H1 (cell line): ENCODE measurements around the gene RIPOR2. TPM values are rescaled to one million over a fixed set of nuclear protein-coding genes. Genes with fewer than 3 reads are reported as not detected.

Experiments
- CTCF ChIA-PET: fragments of 300-600 bp; sonication (Branson Sonifier 250); formaldehyde crosslinking; loops from one replicate; lab custom pipeline; 2021; ENCODE audit not compliant: partially characterized antibody; lab: Charles Lee
- POLR2A ChIA-PET: fragments of 300-600 bp; sonication (Branson Sonifier 250); formaldehyde crosslinking; loops from one replicate; lab custom pipeline; 2021; ENCODE audit warnings: inconsistent platforms; ENCODE audit not compliant: partially characterized antibody; lab: Charles Lee
- DNase-seq, 2 experiments: peaks; one replicate each; pipeline versions ENCODE4 v3.0.0 to v3.0.0-alpha.2; 2010 to 2022; ENCODE audit warnings: low spot score in 2 of 2, low read depth in 1 of 2, mixed read lengths in 1 of 2
- FAIRE-seq: peaks from 2 replicates; lab custom pipeline; 2011; peaks lifted over from hg19 to GRCh38; lab: Jason Lieb, UNC
- H2AFZ ChIP-seq: 2 replicates; pipeline ENCODE4 v1.8.1; 2012; ENCODE audit warnings: low read length, inconsistent platforms
- H2AK5ac ChIP-seq: 2 replicates; pipeline ENCODE4 v1.6.1; 2013; ENCODE audit warnings: low read depth, low read length
- H2BK120ac ChIP-seq: replicated peaks from 2 replicates; pipeline ENCODE3; 2013; ENCODE audit warnings: low read depth, low read length, inconsistent platforms
- H2BK12ac ChIP-seq: 2 replicates; pipeline ENCODE4 v1.6.1; 2013; ENCODE audit warnings: low read depth, low read length
- H2BK15ac ChIP-seq: 2 replicates; pipeline ENCODE4 v1.6.1; 2013; ENCODE audit warnings: low read length
- H2BK20ac ChIP-seq: 2 replicates; pipeline ENCODE4 v1.6.1; 2013; ENCODE audit warnings: low read length
- H2BK5ac ChIP-seq: 2 replicates; pipeline ENCODE4 v1.6.1; 2013; ENCODE audit warnings: low read depth, low read length
- H3K14ac ChIP-seq: 2 replicates; pipeline ENCODE4 v1.6.1; 2013; ENCODE audit warnings: inconsistent platforms; ENCODE audit not compliant: insufficient read length
- H3K18ac ChIP-seq: 2 replicates; pipeline ENCODE4 v1.6.1; 2013; ENCODE audit warnings: low read length; ENCODE audit errors: extremely low read depth
- H3K23ac ChIP-seq: 2 replicates; pipeline ENCODE4 v1.6.1; 2013; ENCODE audit warnings: inconsistent platforms; ENCODE audit not compliant: insufficient read length
- H3K23me2 ChIP-seq: 2 replicates; pipeline ENCODE4 v1.6.1; 2013; ENCODE audit warnings: low read depth, low read length
- H3K27ac ChIP-seq: 2 replicates; pipeline ENCODE4 v1.6.1; 2011; ENCODE audit warnings: low read depth, low read length, inconsistent platforms
- H3K27me3 ChIP-seq, 4 experiments: replicated peaks in 1 of 4; 1 replicate in 1 of 4; 2 replicates in 3 of 4; pipeline versions ENCODE4 v1.6.1 to v1.8.1; 2011 to 2013; ENCODE audit warnings: low read length in 3 of 4, mild to moderate bottlenecking in 3 of 4, inconsistent platforms in 2 of 4, mixed read lengths in 2 of 4, moderate library complexity in 1 of 4; ENCODE audit not compliant: control insufficient read depth in 3 of 4, insufficient read depth in 3 of 4; ENCODE audit errors: extremely low read depth in 1 of 4
- H3K36me3 ChIP-seq, 4 experiments: 2 replicates each; pipeline versions ENCODE4 v1.6.1 to v1.8.1; 2011 to 2013; ENCODE audit warnings: mild to moderate bottlenecking in 4 of 4, low read length in 3 of 4, moderate library complexity in 2 of 4, control low read depth in 1 of 4, inconsistent platforms in 1 of 4; ENCODE audit not compliant: insufficient read depth in 4 of 4, control insufficient read depth in 2 of 4
- H3K4ac ChIP-seq: replicated peaks from 2 replicates; pipeline ENCODE3; 2013; ENCODE audit warnings: low read length, low read depth, mixed read lengths, inconsistent platforms; ENCODE audit not compliant: insufficient read length
- H3K4me1 ChIP-seq, 4 experiments: replicated peaks in 1 of 4; 1 replicate in 1 of 4; 2 replicates in 3 of 4; pipeline versions ENCODE4 v1.6.1 to v1.8.1; 2011 to 2013; ENCODE audit warnings: low read length in 3 of 4, inconsistent platforms in 2 of 4, mixed read lengths in 1 of 4; ENCODE audit not compliant: insufficient read depth in 4 of 4, control insufficient read depth in 3 of 4
- H3K4me2 ChIP-seq, 2 experiments: 2 replicates each; pipeline versions ENCODE4 v1.6.1 to v1.8.1; 2011 to 2013; ENCODE audit warnings: low read depth in 2 of 2, low read length in 2 of 2, control low read depth in 1 of 2, inconsistent platforms in 1 of 2, mild to moderate bottlenecking in 1 of 2; ENCODE audit not compliant: insufficient read depth in 1 of 2
- H3K4me3 ChIP-seq, 4 experiments: fragments of 200-600, 300-600 bp in 1 of 4; sonication (generic), shearing (Covaris generic), sonication (Bioruptor Twin) in 1 of 4; 2 replicates each; pipeline versions ENCODE4 v1.5.1 to v1.8.1; 2011 to 2016; ENCODE audit warnings: low read length in 4 of 4, low read depth in 3 of 4, control low read depth in 2 of 4, inconsistent platforms in 2 of 4, mild to moderate bottlenecking in 2 of 4, mixed read lengths in 1 of 4, moderate library complexity in 1 of 4; ENCODE audit not compliant: insufficient read depth in 2 of 4; ENCODE audit errors: extremely low read depth in 1 of 4
- H3K56ac ChIP-seq: replicated peaks from 2 replicates; pipeline ENCODE3; 2013; ENCODE audit warnings: low read depth, mild to moderate bottlenecking, mixed read lengths, low read length, inconsistent platforms; ENCODE audit not compliant: insufficient read length
- H3K79me1 ChIP-seq: 2 replicates; pipeline ENCODE4 v1.6.1; 2013; ENCODE audit warnings: low read depth, low read length, control low read depth
- H3K79me2 ChIP-seq, 2 experiments: 2 replicates each; pipeline versions ENCODE4 v1.6.1 to v1.8.1; 2012 to 2013; ENCODE audit warnings: low read length in 2 of 2, mild to moderate bottlenecking in 2 of 2, inconsistent platforms in 1 of 2; ENCODE audit not compliant: insufficient read depth in 2 of 2, control insufficient read depth in 1 of 2
- H3K9ac ChIP-seq, 4 experiments: replicated peaks in 1 of 4; 1 replicate in 1 of 4; 2 replicates in 3 of 4; pipeline versions ENCODE4 v1.6.1 to v1.8.1; 2011 to 2013; ENCODE audit warnings: low read depth in 3 of 4, low read length in 3 of 4, control low read depth in 2 of 4, mild to moderate bottlenecking in 2 of 4, moderate library complexity in 2 of 4, inconsistent platforms in 1 of 4; ENCODE audit errors: extremely low read depth in 1 of 4
- H3K9me3 ChIP-seq, 2 experiments: 2 replicates each; pipeline versions ENCODE4 v1.6.1 to v1.8.1; 2012 to 2013; ENCODE audit warnings: mild to moderate bottlenecking in 2 of 2, moderate library complexity in 2 of 2, control low read depth in 1 of 2, inconsistent platforms in 1 of 2, low read depth in 1 of 2, low read length in 1 of 2, mixed read lengths in 1 of 2; ENCODE audit not compliant: insufficient read depth in 2 of 2
- H4K20me1 ChIP-seq, 2 experiments: replicated peaks in 1 of 2; 2 replicates each; pipeline versions ENCODE3 to v1.8.1; 2011 to 2013; ENCODE audit warnings: inconsistent platforms in 2 of 2, low read length in 2 of 2, mild to moderate bottlenecking in 1 of 2; ENCODE audit not compliant: insufficient read depth in 2 of 2, control insufficient read depth in 1 of 2
- H4K5ac ChIP-seq: 2 replicates; pipeline ENCODE4 v1.6.1; 2013; ENCODE audit warnings: low read length, low read depth, mixed read lengths, inconsistent platforms; ENCODE audit not compliant: insufficient read length
- H4K8ac ChIP-seq: 2 replicates; pipeline ENCODE4 v1.8.0; 2013; ENCODE audit warnings: mild to moderate bottlenecking, moderate library complexity, low read length, inconsistent platforms; ENCODE audit not compliant: insufficient read depth; ENCODE audit errors: extremely low read depth
- H4K91ac ChIP-seq: replicated peaks from 2 replicates; pipeline ENCODE3; 2013; ENCODE audit warnings: low read length, mixed read lengths, inconsistent platforms; ENCODE audit not compliant: insufficient read length
- BCL11A ChIP-seq, 2 experiments: IDR thresholded peaks; one replicate each; pipeline ENCODE4 v1.6.1; 2011; ENCODE audit warnings: low read depth in 2 of 2, low read length in 2 of 2, mild to moderate bottlenecking in 2 of 2
- FOSL1 ChIP-seq: IDR thresholded peaks from 2 replicates; pipeline ENCODE4 v1.6.1; 2011; ENCODE audit warnings: mild to moderate bottlenecking, low read depth, low read length, moderate library complexity; ENCODE audit not compliant: insufficient read depth
- GTF2F1 ChIP-seq: IDR thresholded peaks from 2 replicates; pipeline ENCODE4 v1.6.1; 2012; ENCODE audit warnings: low read depth, low read length, improper control_type of control experiment, borderline replicate concordance
- HDAC6 ChIP-seq: IDR thresholded peaks from one replicate; pipeline ENCODE4 v1.7.1; 2012; ENCODE audit warnings: low read depth, mild to moderate bottlenecking, inconsistent platforms, low read length, moderate library complexity
- JUN ChIP-seq: IDR thresholded peaks from 2 replicates; pipeline ENCODE4 v1.6.1; 2011; ENCODE audit warnings: low read depth, mild to moderate bottlenecking, improper control_type of control experiment, low read length
- NANOG ChIP-seq: IDR thresholded peaks from 2 replicates; pipeline ENCODE4 v1.6.1; 2011; ENCODE audit warnings: low read length, low read depth, mild to moderate bottlenecking, inconsistent platforms; ENCODE audit not compliant: insufficient read depth, poor library complexity, severe bottlenecking
- NRF1 ChIP-seq: IDR thresholded peaks from 2 replicates; pipeline ENCODE4 v1.6.1; 2011; ENCODE audit warnings: mild to moderate bottlenecking, low read depth, low read length, improper control_type of control experiment
- PHF8 ChIP-seq: fragments of 200-600 bp; sonication (generic); conservative IDR thresholded peaks from 2 replicates; pipeline ENCODE4 v1.7.1; 2012; ENCODE audit warnings: low read depth, mild to moderate bottlenecking, inconsistent platforms, low read length, moderate library complexity
- SAP30 ChIP-seq: fragments of 300-600 bp; sonication (generic); IDR thresholded peaks from 2 replicates; pipeline ENCODE4 v1.7.1; 2012; ENCODE audit warnings: low read length, moderate library complexity, mild to moderate bottlenecking, inconsistent platforms; ENCODE audit not compliant: insufficient read depth, insufficient replicate concordance
- SP4 ChIP-seq: IDR thresholded peaks from 2 replicates; pipeline ENCODE4 v1.6.1; 2012; ENCODE audit warnings: low read length, inconsistent platforms
- SUZ12 ChIP-seq: fragments of 200-600 bp; sonication (generic); IDR thresholded peaks from 2 replicates; pipeline ENCODE4 v1.6.1; 2012; ENCODE audit warnings: mild to moderate bottlenecking, inconsistent platforms, low read length, moderate library complexity, mixed read lengths
- TAF7 ChIP-seq: optimal IDR thresholded peaks from 2 replicates; pipeline ENCODE3; 2011; ENCODE audit warnings: low read depth, mild to moderate bottlenecking, inconsistent platforms, low read length, moderate library complexity, borderline replicate concordance
- TEAD4 ChIP-seq: IDR thresholded peaks from 2 replicates; pipeline ENCODE4 v1.6.1; 2012; ENCODE audit warnings: low read depth, low read length, inconsistent platforms, mixed read lengths
- YY1 ChIP-seq: IDR thresholded peaks from 2 replicates; pipeline ENCODE4 v1.6.1; 2011; ENCODE audit warnings: low read depth, mild to moderate bottlenecking, low read length
- ZNF274 ChIP-seq: IDR thresholded peaks from 2 replicates; pipeline ENCODE4 v1.7.0; 2012; ENCODE audit warnings: low read length, borderline replicate concordance; ENCODE audit errors: extremely low read depth
- WGBS, 2 experiments: shearing (Covaris generic) in 1 of 2; methylation state at CpG; one replicate each; pipeline versions ENCODE4 v1.1.6 to v1.1.7; 2013 to 2015; ENCODE audit warnings: low lambda C conversion rate in 2 of 2, mixed read lengths in 2 of 2, inconsistent platforms in 1 of 2, low coverage in 1 of 2, missing lambda C conversion rate in 1 of 2; ENCODE audit not compliant: insufficient replicate concordance in 2 of 2, insufficient coverage in 1 of 2, insufficient read length in 1 of 2; ENCODE audit errors: extremely low coverage in 1 of 2, missing lambda C conversion rate in 1 of 2; 5-methylcytosine and 5-hydroxymethylcytosine counted together
- polyA plus RNA-seq, 7 experiments: library from polyadenylated mRNA; depleted of rRNA in 3 of 7; stranded (reverse) in 5 of 7; unstranded in 2 of 7; fragments of >200 nt in 5 of 7; fragments of 200-250 nt in 2 of 7; gene quantifications; 1 replicate in 5 of 7; 2 replicates in 1 of 7; 4 replicates in 1 of 7; pipeline versions ENCODE4 v1.2.1 to v1.2.3, GENCODE V29; 2011 to 2013; ENCODE audit warnings: missing spikeins in 2 of 7, mixed read lengths in 2 of 7
- total RNA-seq: library from RNA; stranded (reverse); fragmentation: NEBNext Ultra II Directional; extraction: Animal tissue kit (Norgen Biotek cat#: 25700); gene quantifications from 2 replicates; pipeline ENCODE4 v1.2.1, GENCODE V29; 2021

Gene RIPOR2
- total and polyA plus RNA-seq, 2 of the 8 experiments (the other 6 are each of a cell fraction or from before 2014, with no cell fraction given), result 16.7 to 45.6 TPM

GRCh38 chr6:24859132-24859531 is 76.6 kb downstream of the RIPOR2 start:
- Histone ChIP-seq H3K56ac (no peak overlapping the region), H3K4me1 (no peaks in the 10 kb centered on the region), H2BK5ac (no peak overlapping the region), H3K18ac (no peak overlapping the region), H3K79me2 (no peaks in the 10 kb centered on the region), H3K27me3 (no peaks in the 10 kb centered on the region), H3K27ac (no peak overlapping the region), H2BK20ac (no peak overlapping the region), H3K36me3 (peaks cover 2 to 32% (median 17%) of the 10 kb centered on the region in 4 experiments; a peak in 6 of 8 replicates), H3K9ac (no peak overlapping the region), H2BK120ac (no peak overlapping the region), H3K23me2 (no peaks in the 10 kb centered on the region), H3K23ac (no peak overlapping the region), H4K20me1 (no peaks in the 10 kb centered on the region), H2AFZ (no peak overlapping the region), H3K9me3 (no peaks in the 10 kb centered on the region), H2BK15ac (no peak overlapping the region), H2BK12ac (no peak overlapping the region), H3K14ac (no peak overlapping the region), H3K4me2 (no peak overlapping the region), H4K5ac (no peak overlapping the region), H3K4me3 (no peak overlapping the region), H4K91ac (no peak overlapping the region), H2AK5ac (no peak overlapping the region), H3K79me1 (no peaks in the 10 kb centered on the region), H3K4ac (no peak overlapping the region), H4K8ac (no peak overlapping the region)
- CTCF ChIA-PET, result interaction anchor here (0.6 to 4.3 kb wide), 6 partner anchors 47 to 158 kb away, joined by 3 to 55 read pairs (median 5); no protein-coding TSS in a partner anchor
- no peak for FAIRE-seq
- POLR2A ChIA-PET, result no interaction called here
- WGBS, 2 experiments, result 89% methylated on average over 5 of the region's 5 CpGs; no CpG with 5 or more reads in 1 of the 2 experiments
- DNase-seq, result no peak
- no peak for TF ChIP-seq BCL11A (IDR thresholded peaks at IDR 0.05; ENCODE audit: low read depth in 2 of 2, low read length in 2 of 2)
- TF ChIP-seq SUZ12, result no peak
- TF ChIP-seq ZNF274, result no peak
- no peak for TF ChIP-seq NRF1
- no peak for TF ChIP-seq PHF8
- TF ChIP-seq HDAC6, result no peak
- TF ChIP-seq FOSL1, result no peak
- no peak for TF ChIP-seq JUN
- no peak for TF ChIP-seq SP4
- TF ChIP-seq TEAD4, result no peak
- no peak for TF ChIP-seq NANOG
- TF ChIP-seq TAF7, result no peak
- TF ChIP-seq GTF2F1, result no peak
- TF ChIP-seq YY1, result no peak
- no peak for TF ChIP-seq SAP30
